K562 (cell line): Measurements from ENCODE around the gene RNF217. TPM values are rescaled to one million over a fixed set of nuclear protein-coding genes. Genes with fewer than 3 reads are reported as not detected.

Source experiments
- ATAC-seq: fragments of 200-7000 bp; cut with Tn5 transposase; 3 replicates; pipeline ENCODE4 v1.9.1; 2020; ENCODE audit warnings: moderate library complexity
- BruUV-seq: library from RNA; stranded (reverse); fragments of 400-500 nt; replicated peaks from 2 replicates; lab custom pipeline; 2021; lab: Mats Ljungman, UMichigan
- CTCF ChIA-PET: fragments of 300-600 bp; formaldehyde crosslinking; extraction: SDS; loops from one replicate; lab custom pipeline; 2021; ENCODE audit warnings: low intra/inter-chr PET ratio; lab: Yijun Ruan, JAX
- POLR2A ChIA-PET: fragments of 300-600, 350-650 bp; sonication (Branson Sonifier 250); formaldehyde crosslinking; extraction: SDS; loops from one replicate; lab custom pipeline; 2021; ENCODE audit warnings: antibody characterized with exemption, inconsistent platforms; lab: Yijun Ruan, JAX
- DNase-seq, 4 experiments: peaks; one replicate each; pipeline versions ENCODE4 v3.0.0 to v3.0.0-alpha.2; 2011 to 2018; ENCODE audit warnings: low spot score in 3 of 4, mixed read lengths in 3 of 4; ENCODE audit errors: extremely low read depth in 1 of 4
- FAIRE-seq: peaks from 2 replicates; lab custom pipeline; 2011; peaks lifted over from hg19 to GRCh38; lab: Jason Lieb, UNC
- H2AFZ ChIP-seq: 2 replicates; pipeline ENCODE4 v1.6.0; 2011; ENCODE audit warnings: low read depth, low read length, control low read depth, inconsistent platforms
- H3K27ac ChIP-seq: fragments of 200-600 bp; 3 replicates; pipeline ENCODE4 v1.8.0; 2011; ENCODE audit warnings: low read depth, mild to moderate bottlenecking, control low read depth, inconsistent platforms, low read length, moderate library complexity, mixed read lengths; ENCODE audit errors: extremely low read depth
- H3K27me3 ChIP-seq, 2 experiments: fragments of 300-600 bp in 1 of 2; 2 replicates in 1 of 2; 3 replicates in 1 of 2; pipeline versions ENCODE4 v1.6.0 to v1.8.0; 2011; ENCODE audit warnings: inconsistent platforms in 2 of 2, low read length in 2 of 2, mild to moderate bottlenecking in 1 of 2, mixed read lengths in 1 of 2, moderate library complexity in 1 of 2; ENCODE audit not compliant: control insufficient read depth in 2 of 2, insufficient read depth in 2 of 2
- H3K36me3 ChIP-seq: fragments of 300-600 bp; 3 replicates; pipeline ENCODE4 v1.8.0; 2011; ENCODE audit warnings: mild to moderate bottlenecking, low read length, inconsistent platforms; ENCODE audit not compliant: control insufficient read depth, insufficient read depth
- H3K4me1 ChIP-seq, 2 experiments: fragments of 200-600 bp in 1 of 2; replicated peaks in 1 of 2; 2 replicates in 1 of 2; 3 replicates in 1 of 2; pipeline versions ENCODE4 v1.5.1 to v1.8.0; 2011; ENCODE audit warnings: inconsistent platforms in 2 of 2, low read length in 2 of 2, mild to moderate bottlenecking in 1 of 2, mixed read lengths in 1 of 2, moderate library complexity in 1 of 2; ENCODE audit not compliant: control insufficient read depth in 2 of 2, insufficient read depth in 2 of 2
- H3K4me2 ChIP-seq: 2 replicates; pipeline ENCODE4 v1.6.1; 2011; ENCODE audit warnings: low read length, control low read depth, inconsistent platforms, mixed read lengths; ENCODE audit not compliant: insufficient read depth
- H3K4me3 ChIP-seq: fragments of 200-600 bp; sonication (generic), shearing (Covaris generic); 2 replicates; pipeline ENCODE4 v1.5.1; 2016; ENCODE audit warnings: control low read depth, inconsistent platforms
- H3K79me2 ChIP-seq: fragments of 200-600 bp; 3 replicates; pipeline ENCODE4 v1.8.0; 2011; ENCODE audit warnings: low read length, inconsistent platforms; ENCODE audit not compliant: control insufficient read depth, insufficient read depth
- H3K9ac ChIP-seq, 2 experiments: 2 replicates each; pipeline versions ENCODE4 v1.6.0 to v1.6.1; 2011; ENCODE audit warnings: low read depth in 2 of 2, low read length in 2 of 2, control low read depth in 1 of 2, inconsistent platforms in 1 of 2, mild to moderate bottlenecking in 1 of 2, mixed read lengths in 1 of 2; ENCODE audit not compliant: insufficient read depth in 1 of 2
- H3K9me1 ChIP-seq: one replicate; pipeline ENCODE4 v1.6.0; 2011; ENCODE audit warnings: inconsistent platforms, mild to moderate bottlenecking, low read length, moderate library complexity; ENCODE audit not compliant: control insufficient read depth, insufficient read depth
- H3K9me3 ChIP-seq: replicated peaks from 2 replicates; pipeline ENCODE4 v1.5.1; 2011; ENCODE audit warnings: low read depth, low read length, inconsistent platforms; ENCODE audit not compliant: control insufficient read depth, insufficient read depth
- H4K20me1 ChIP-seq: replicated peaks from 2 replicates; pipeline ENCODE4 v1.6.1; 2011; ENCODE audit warnings: low read length, inconsistent platforms, mixed read lengths; ENCODE audit not compliant: control insufficient read depth, insufficient read depth
- ATF6 ChIP-seq: sonication (generic); formaldehyde crosslinking; IDR thresholded peaks from 2 replicates; pipeline ENCODE4 v1.4.0; 2020; ENCODE audit warnings: mild to moderate bottlenecking, missing genetic modification reagents
- CBFB ChIP-seq: sonication (generic); formaldehyde crosslinking; IDR thresholded peaks from 2 replicates; pipeline ENCODE4 v1.4.0; 2020; ENCODE audit warnings: mild to moderate bottlenecking, missing genetic modification reagents
- E2F6 ChIP-seq, 2 experiments: IDR thresholded peaks; 2 replicates each; pipeline ENCODE4 v1.6.1; 2011; ENCODE audit warnings: borderline replicate concordance in 1 of 2, control low read depth in 1 of 2, low read depth in 1 of 2, low read length in 1 of 2, mild to moderate bottlenecking in 1 of 2, mixed read lengths in 1 of 2, moderate library complexity in 1 of 2; ENCODE audit not compliant: insufficient read depth in 1 of 2, insufficient read length in 1 of 2, poor library complexity in 1 of 2, severe bottlenecking in 1 of 2; ENCODE audit errors: extremely low read depth in 1 of 2
- HNRNPLL ChIP-seq: fragments of 200-400 bp; formaldehyde crosslinking; IDR thresholded peaks from 2 replicates; pipeline ENCODE4 v1.6.1; 2017; ENCODE audit warnings: low read length, low read depth, mild to moderate bottlenecking; ENCODE audit not compliant: poor library complexity, severe bottlenecking
- NR4A1 ChIP-seq, 2 experiments: fragments of 250-450 bp in 1 of 2; fragments of 450-650 bp in 1 of 2; sonication (Bioruptor Pico) in 1 of 2; IDR thresholded peaks; 2 replicates each; pipeline versions ENCODE4 v1.4.0 to v1.6.1; 2016 to 2020; ENCODE audit warnings: mild to moderate bottlenecking in 2 of 2, missing compliant biosample characterization in 1 of 2, missing genetic modification characterization in 1 of 2, moderate library complexity in 1 of 2
- PML ChIP-seq: IDR thresholded peaks from 2 replicates; pipeline ENCODE4 v1.6.1; 2012; ENCODE audit warnings: low read length, inconsistent platforms
- TAF7 ChIP-seq: fragments of 450-650 bp; IDR thresholded peaks from 2 replicates; pipeline ENCODE4 v1.6.1; 2016; ENCODE audit warnings: missing genetic modification characterization, missing compliant biosample characterization
- TRIM24 ChIP-seq, 2 experiments: fragments of 450-650 bp; IDR thresholded peaks; 2 replicates each; pipeline ENCODE4 v1.6.1; 2016
- ZBTB34 ChIP-seq: fragments of 250-450 bp; sonication (Bioruptor Pico); IDR thresholded peaks from 2 replicates; pipeline ENCODE4 v1.8.0; 2021; ENCODE audit warnings: mild to moderate bottlenecking, moderate library complexity
- WGBS: fragments of 100-300 bp; shearing (Covaris generic); methylation state at CpG from one replicate; pipeline ENCODE4 v1.1.6; 2016; ENCODE audit warnings: low coverage, mixed read lengths; ENCODE audit not compliant: insufficient coverage; ENCODE audit errors: missing lambda C conversion rate; 5-methylcytosine and 5-hydroxymethylcytosine counted together
- in situ Hi-C: fragments of 300-500 bp; cut with MboI; formaldehyde crosslinking; loops from 4 replicates; pipeline ENCODE4 v1.15.0; 2018; ENCODE audit warnings: inconsistent platforms, mixed read lengths
- intact Hi-C: fragments of 100-400 bp; cut with micrococcal nuclease; formaldehyde crosslinking; loops from 2 replicates; pipeline ENCODE4 v1.14.2; 2022
- polyA plus RNA-seq, 8 experiments: library from polyadenylated mRNA; depleted of rRNA in 4 of 8; stranded (reverse) in 5 of 8; unstranded in 3 of 8; fragments of >200 nt; fragmentation: Nextera tagmentation in 2 of 8; fragmentation: Illumina TruSeq in 1 of 8; extraction: Ambion mirVana in 2 of 8; extraction: Trizol in 1 of 8; gene quantifications; 2 replicates each; pipeline versions ENCODE4 v1.2.1 to v1.2.3, GENCODE V29; 2011 to 2014; ENCODE audit warnings: inconsistent platforms in 1 of 8, missing spikeins in 1 of 8
- total RNA-seq, 7 experiments: library from RNA; depleted of rRNA in 6 of 7; stranded (reverse); fragments of >200 nt in 6 of 7; fragmentation: Illumina TruSeq in 2 of 7; extraction: Trizol in 2 of 7; gene quantifications; 2 replicates each; pipeline versions ENCODE4 v1.2.1 to v1.2.3, GENCODE V29; 2011 to 2021; ENCODE audit warnings: low replicate concordance in 1 of 7

Gene RNF217
- total and polyA plus RNA-seq, 9 of the 15 experiments (the other 6 are each of a cell fraction or from before 2014, with no cell fraction given), result 2.9 to 25.6 (median 12.0) TPM

GRCh38 chr6:125107896-125108295 lies 145.7 kb downstream of the RNF217 start:
- Histone ChIP-seq H3K79me2 (no peaks in the 10 kb centered on the region), H2AFZ (peak overlapping the region; percentile 0; the same call in 1 of the 2 replicates), H3K27ac (no peak overlapping the region), H3K27me3 (no peaks in the 10 kb centered on the region), H3K4me1 (peaks cover 0 to 11% of the 10 kb centered on the region in 2 experiments; a peak in 3 of 5 replicates), H3K9ac (no peak overlapping the region), H3K4me2 (no peak overlapping the region), H3K36me3 (no peaks in the 10 kb centered on the region), H3K9me3 (peaks cover 26% of the 10 kb centered on the region), H3K9me1 (no peaks in the 10 kb centered on the region), H4K20me1 (no peaks in the 10 kb centered on the region), H3K4me3 (no peak overlapping the region)
- intact Hi-C loops (no loop called here), in situ Hi-C loops (no loop called here)
- FAIRE-seq (no peak), DNase-seq (no peak), ATAC-seq (no peak)
- ChIA-PET CTCF (no interaction called here), POLR2A (no interaction called here)
- no peak for TF ChIP-seq CBFB (CRISPR knock-in tag)
- TF ChIP-seq E2F6 (IDR thresholded peaks at IDR 0.05; ENCODE audit: borderline replicate concordance in 1 of 2, extremely low read depth in 1 of 2, insufficient read depth in 1 of 2, insufficient read length in 1 of 2, low read depth in 1 of 2, low read length in 1 of 2, poor library complexity in 1 of 2, severe bottlenecking in 1 of 2), result no peak
- WGBS, result 49% methylated on average over 3 of the region's 3 CpGs
- no TSS peak for BruUV-seq

- Histone ChIP-seq H3K9me1 (no peaks in the 10 kb centered on the region), H3K4me1 (no peaks in the 10 kb centered on the region), H2AFZ (no peak overlapping the region), H3K9ac (no peak overlapping the region), H3K79me2 (no peaks in the 10 kb centered on the region), H3K36me3 (no peaks in the 10 kb centered on the region), H3K27me3 (no peaks in the 10 kb centered on the region), H3K4me2 (no peak overlapping the region), H3K4me3 (no peak overlapping the region), H4K20me1 (no peaks in the 10 kb centered on the region), H3K9me3 (peaks cover 32% of the 10 kb centered on the region), H3K27ac (no peak overlapping the region)
- CTCF ChIA-PET, result no interaction called here
- POLR2A ChIA-PET, result no interaction called here
- no peak for ATAC-seq
- intact Hi-C loops (no loop called here), in situ Hi-C loops (loop anchor here (5.0 kb wide), 1 partner anchor 238 kb away; no protein-coding TSS in a partner anchor)
- no TSS peak for BruUV-seq
- WGBS, result 67% methylated on average over 1 of the region's 1 CpG
- no peak for DNase-seq
- FAIRE-seq, result no peak
- TF ChIP-seq PML, result no peak
- TF ChIP-seq NR4A1 (CRISPR knock-in tag; IDR thresholded peaks at IDR 0.05), result no peak
- no peak for TF ChIP-seq NR4A1 (tag; IDR thresholded peaks at IDR 0.05)
- no peak for TF ChIP-seq HNRNPLL
- TF ChIP-seq TRIM24 (IDR thresholded peaks at IDR 0.05), result no peak
- TF ChIP-seq ATF6, result no peak
- TF ChIP-seq TAF7 (tag), result no peak
- no peak for TF ChIP-seq ZBTB34
Observed at GRCh38 chr6:125110056-125110455, 147.8 kb downstream of the RNF217 start.
